ENCODE data around the gene FAM151A.

DNA sequence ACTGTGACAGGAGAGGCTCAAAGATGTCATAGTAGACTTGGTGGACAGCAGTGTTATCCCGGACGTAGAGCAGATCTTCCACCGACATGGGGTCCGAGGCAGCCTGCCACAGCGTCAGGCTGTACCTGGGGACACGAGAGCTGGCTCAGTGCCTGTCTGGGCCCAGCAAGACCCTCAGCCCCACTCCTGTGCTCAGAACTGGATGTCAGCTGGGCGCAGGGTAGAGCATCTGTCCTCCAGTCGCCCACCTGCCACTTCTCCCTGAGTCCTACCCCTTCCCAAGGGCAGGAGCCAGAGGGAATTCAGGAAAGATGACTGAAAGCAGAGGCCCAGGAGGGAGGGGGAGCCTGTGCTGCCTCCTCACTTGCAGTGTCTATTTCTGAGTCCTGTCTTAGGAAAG lies 11.7 kb downstream of the FAM151A start:
- TF ChIP-seq, protein P1, sequence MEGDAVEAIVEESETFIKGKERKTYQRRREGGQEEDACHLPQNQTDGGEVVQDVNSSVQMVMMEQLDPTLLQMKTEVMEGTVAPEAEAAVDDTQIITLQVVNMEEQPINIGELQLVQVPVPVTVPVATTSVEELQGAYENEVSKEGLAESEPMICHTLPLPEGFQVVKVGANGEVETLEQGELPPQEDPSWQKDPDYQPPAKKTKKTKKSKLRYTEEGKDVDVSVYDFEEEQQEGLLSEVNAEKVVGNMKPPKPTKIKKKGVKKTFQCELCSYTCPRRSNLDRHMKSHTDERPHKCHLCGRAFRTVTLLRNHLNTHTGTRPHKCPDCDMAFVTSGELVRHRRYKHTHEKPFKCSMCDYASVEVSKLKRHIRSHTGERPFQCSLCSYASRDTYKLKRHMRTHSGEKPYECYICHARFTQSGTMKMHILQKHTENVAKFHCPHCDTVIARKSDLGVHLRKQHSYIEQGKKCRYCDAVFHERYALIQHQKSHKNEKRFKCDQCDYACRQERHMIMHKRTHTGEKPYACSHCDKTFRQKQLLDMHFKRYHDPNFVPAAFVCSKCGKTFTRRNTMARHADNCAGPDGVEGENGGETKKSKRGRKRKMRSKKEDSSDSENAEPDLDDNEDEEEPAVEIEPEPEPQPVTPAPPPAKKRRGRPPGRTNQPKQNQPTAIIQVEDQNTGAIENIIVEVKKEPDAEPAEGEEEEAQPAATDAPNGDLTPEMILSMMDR (IDR thresholded peaks at IDR 0.05): no peak
- no peak for TF ChIP-seq POLR2A (IDR thresholded peaks at IDR 0.05)

Data from adrenal gland (tissue), 5 donors.